ENCODE data around the gene NEK4.

NEK4 gene

GRCh38 chr3:52793702-52794611, 23.2 kb upstream of the NEK4 start:
- DNase-seq (ENCODE audit: low read depth in 1 of 2, low spot score in 1 of 2): no peak

GRCh38 chr3:52792961-52793695, 22.4 kb upstream of the NEK4 start:
- no peak for DNase-seq (ENCODE audit: low read depth in 1 of 2, low spot score in 1 of 2)

- no peak for DNase-seq (ENCODE audit: low read depth in 1 of 2, low spot score in 1 of 2)
Observed at GRCh38 chr3:52792413-52792812, 21.7 kb upstream of the NEK4 start.

- DNase-seq (ENCODE audit: low read depth in 1 of 2, low spot score in 1 of 2): no peak
Observed at GRCh38 chr3:52791928-52792327, 21.2 kb upstream of the NEK4 start.

GRCh38 chr3:52791366-52791765, 20.6 kb upstream of the NEK4 start:
- DNase-seq (ENCODE audit: low read depth in 1 of 2, low spot score in 1 of 2): no peak

GRCh38 chr3:52790741-52791140, 20.0 kb upstream of the NEK4 start:
- no peak for DNase-seq (ENCODE audit: low read depth in 1 of 2, low spot score in 1 of 2)

GRCh38 chr3:52790337-52790736, 19.6 kb upstream of the NEK4 start:
- DNase-seq (ENCODE audit: low read depth in 1 of 2, low spot score in 1 of 2): no peak

- no peak for DNase-seq (ENCODE audit: low read depth in 1 of 2, low spot score in 1 of 2)
Observed at GRCh38 chr3:52789746-52790040, 19.0 kb upstream of the NEK4 start.

- no peak for DNase-seq (ENCODE audit: low read depth in 1 of 2, low spot score in 1 of 2)
Observed at GRCh38 chr3:52788890-52789745, 18.4 kb upstream of the NEK4 start.

- no peak for DNase-seq (ENCODE audit: low read depth in 1 of 2, low spot score in 1 of 2)
Observed at GRCh38 chr3:52787672-52788625, 17.2 kb upstream of the NEK4 start.

- no peak for DNase-seq (ENCODE audit: low read depth in 1 of 2, low spot score in 1 of 2)
Observed at GRCh38 chr3:52787246-52787645, 16.5 kb upstream of the NEK4 start.

GRCh38 chr3:52786330-52787215, 15.8 kb upstream of the NEK4 start:
- DNase-seq (ENCODE audit: low read depth in 1 of 2, low spot score in 1 of 2): no peak

GRCh38 chr3:52784931-52785590, 14.3 kb upstream of the NEK4 start:
- no peak for DNase-seq (ENCODE audit: low read depth in 1 of 2, low spot score in 1 of 2)

GRCh38 chr3:52784021-52784621, 13.4 kb upstream of the NEK4 start:
- DNase-seq (ENCODE audit: low read depth in 1 of 2, low spot score in 1 of 2): no peak

GRCh38 chr3:52783211-52783555, 12.4 kb upstream of the NEK4 start:
- no peak for DNase-seq (ENCODE audit: low read depth in 1 of 2, low spot score in 1 of 2)

- no peak for DNase-seq (ENCODE audit: low read depth in 1 of 2, low spot score in 1 of 2)
Observed at GRCh38 chr3:52782412-52783210, 11.9 kb upstream of the NEK4 start.

GRCh38 chr3:52781741-52782140, 11.0 kb upstream of the NEK4 start:
- no peak for DNase-seq (ENCODE audit: low read depth in 1 of 2, low spot score in 1 of 2)

Data from stimulated activated CD4-positive, alpha-beta T cell treated with anti-CD3 and anti-CD28 coated beads, Interleukin-15, amount 100 ng/mL, for 1 hour (primary cell).